H1 (cell line): ENCODE measurements around the gene RP9. TPM values are rescaled to one million over a fixed set of nuclear protein-coding genes. Genes with fewer than 3 reads are reported as not detected.

Experiments used
- BACH1 ChIP-seq: IDR thresholded peaks from 2 replicates; pipeline ENCODE4 v1.6.1; 2012; ENCODE audit warnings: low read length, improper control_type of control experiment
- CBX8 ChIP-seq: fragments of 300-800, 300-1000 bp; sonication (generic); IDR thresholded peaks from 2 replicates; pipeline ENCODE4 v1.7.1; 2016; ENCODE audit warnings: low read depth, low read length, borderline replicate concordance
- CREB1 ChIP-seq: IDR thresholded peaks from 2 replicates; pipeline ENCODE4 v1.6.1; 2012; ENCODE audit warnings: inconsistent platforms
- NRF1 ChIP-seq: IDR thresholded peaks from 2 replicates; pipeline ENCODE4 v1.6.1; 2011; ENCODE audit warnings: mild to moderate bottlenecking, low read depth, low read length, improper control_type of control experiment
- POLR2AphosphoS5 ChIP-seq: IDR thresholded peaks from 2 replicates; pipeline ENCODE4 v1.6.1; 2011; ENCODE audit warnings: low read depth, low read length
- RBBP5 ChIP-seq: IDR thresholded peaks from 2 replicates; pipeline ENCODE4 v1.7.1; 2012; ENCODE audit warnings: low read depth, mild to moderate bottlenecking, inconsistent platforms, low read length, moderate library complexity, borderline replicate concordance
- SIX5 ChIP-seq: IDR thresholded peaks from 2 replicates; pipeline ENCODE4 v1.6.1; 2011; ENCODE audit warnings: mild to moderate bottlenecking, low read depth, low read length
- TAF1 ChIP-seq: IDR thresholded peaks from 2 replicates; pipeline ENCODE4 v1.6.1; 2011; ENCODE audit warnings: mild to moderate bottlenecking, low read depth, low read length
- polyA plus RNA-seq, 7 experiments: library from polyadenylated mRNA; depleted of rRNA in 3 of 7; stranded (reverse) in 5 of 7; unstranded in 2 of 7; fragments of >200 nt in 5 of 7; fragments of 200-250 nt in 2 of 7; gene quantifications; 1 replicate in 5 of 7; 2 replicates in 1 of 7; 4 replicates in 1 of 7; pipeline versions ENCODE4 v1.2.1 to v1.2.3, GENCODE V29; 2011 to 2013; ENCODE audit warnings: missing spikeins in 2 of 7, mixed read lengths in 2 of 7
- total RNA-seq: library from RNA; stranded (reverse); fragmentation: NEBNext Ultra II Directional; extraction: Animal tissue kit (Norgen Biotek cat#: 25700); gene quantifications from 2 replicates; pipeline ENCODE4 v1.2.1, GENCODE V29; 2021

The RP9 gene
- total and polyA plus RNA-seq, 2 of the 8 experiments (the other 6 are each of a cell fraction or from before 2014, with no cell fraction given), result 11.0 to 12.4 TPM

DNA sequence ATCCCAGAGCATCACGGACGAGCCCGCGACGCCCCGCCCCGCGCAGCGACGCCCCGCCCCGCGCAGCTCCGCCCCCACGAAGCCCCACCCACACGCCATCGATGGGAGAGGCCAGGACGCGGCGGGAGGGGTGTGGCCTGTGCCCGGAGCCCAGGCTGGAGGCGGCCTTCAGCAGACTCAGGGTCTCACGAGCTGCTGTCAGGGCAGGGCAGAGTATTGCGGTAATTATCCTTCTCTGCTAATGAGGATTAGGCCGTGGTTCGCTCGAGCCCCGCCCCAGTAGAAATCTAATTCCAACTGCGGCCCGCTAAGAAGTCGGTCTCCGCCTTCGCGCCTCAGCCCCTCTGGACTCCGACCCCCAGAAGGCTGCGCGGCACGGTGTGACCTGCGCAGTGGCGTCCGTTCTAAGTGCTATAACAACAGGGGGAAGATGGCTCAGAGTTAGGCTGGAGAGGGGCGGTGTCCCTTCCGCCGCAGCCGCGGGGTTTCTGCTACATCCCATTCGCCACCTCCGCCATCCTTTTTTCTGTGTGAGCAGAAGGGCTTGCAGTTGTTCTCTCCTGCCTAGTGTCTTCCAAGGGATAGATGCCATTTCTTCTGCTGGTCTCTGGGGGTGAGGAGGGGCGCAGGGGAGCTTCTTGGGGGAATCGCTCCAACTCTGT, 46.3 kb downstream of the RP9 start (continued):
- peak; percentile 53; the same call in 1 of the 2 replicates for TF ChIP-seq RBBP5
- peak; percentile 68 for TF ChIP-seq TAF1
- TF ChIP-seq POLR2AphosphoS5, result 0 out of 2 replicates have a peak, but pooled peaks have one; percentile 58
- TF ChIP-seq CREB1, result peak; percentile 40
- peak; percentile 73 for TF ChIP-seq NRF1
- peak; percentile 28; the same call in 1 of the 2 replicates for TF ChIP-seq SIX5
- TF ChIP-seq BACH1, result no peak
- no peak for TF ChIP-seq CBX8
